Stimulated activated CD4-positive, alpha-beta T cell treated with anti-CD3 and anti-CD28 coated beads, TNF-alpha, amount 100 ng/mL, for 1 hour (primary cell): ENCODE results near the gene OCA2.
"Not testable (repeated sequence)": the region's sequence is repeated elsewhere in the genome, so short reads cannot be mapped to it uniquely, and the experiment has no call there.

Experiments
- DNase-seq, 3 donors: peaks; one replicate each; pipeline ENCODE4 v3.0.0-alpha.2; 2020; ENCODE audit warnings: low read depth in 3 of 3, low spot score in 1 of 3

OCA2 gene

GRCh38 chr15:28024889-28025250 lies 74.2 kb downstream of the OCA2 start:
- DNase-seq: no peak

- DNase-seq: no peak
These were observed 74.9 kb downstream of the OCA2 start for GRCh38 chr15:28023933-28024888.

GRCh38 chr15:28023422-28023821 lies 75.7 kb downstream of the OCA2 start:
- DNase-seq: no peak

- DNase-seq: no peak
These were observed 76.2 kb downstream of the OCA2 start for GRCh38 chr15:28022961-28023360.

GRCh38 chr15:28022181-28022580 lies 76.9 kb downstream of the OCA2 start:
- DNase-seq: no peak

- DNase-seq: no peak
These were observed 77.7 kb downstream of the OCA2 start for GRCh38 chr15:28021281-28022039.

- no peak for DNase-seq
These were observed 78.5 kb downstream of the OCA2 start for GRCh38 chr15:28020644-28021043.

- DNase-seq: no peak
These were observed 79.4 kb downstream of the OCA2 start for GRCh38 chr15:28019594-28020309.

- DNase-seq: no peak
These were observed 80.6 kb downstream of the OCA2 start for GRCh38 chr15:28018291-28019044.

GRCh38 chr15:28017423-28017924 lies 81.6 kb downstream of the OCA2 start:
- no peak for DNase-seq

GRCh38 chr15:28015855-28016254 lies 83.3 kb downstream of the OCA2 start:
- no peak for DNase-seq

- no peak for DNase-seq
These were observed 84.4 kb downstream of the OCA2 start for GRCh38 chr15:28014623-28015200.

GRCh38 chr15:28013976-28014375 lies 85.1 kb downstream of the OCA2 start:
- no peak for DNase-seq

- DNase-seq: no peak
These were observed 85.6 kb downstream of the OCA2 start for GRCh38 chr15:28013480-28013879.

- no peak for DNase-seq
These were observed 86.9 kb downstream of the OCA2 start for GRCh38 chr15:28012231-28012630.

GRCh38 chr15:28008175-28008574 lies 90.9 kb downstream of the OCA2 start:
- DNase-seq: not testable (repeated sequence)

- no peak for DNase-seq
These were observed 92.8 kb downstream of the OCA2 start for GRCh38 chr15:28006116-28006905.

GRCh38 chr15:28005004-28005527 lies 94.0 kb downstream of the OCA2 start:
- DNase-seq: no peak
